Mucosa of descending colon (tissue), 3 donors: ENCODE data around the gene ISCA1. TPM values are rescaled to one million over a fixed set of nuclear protein-coding genes. Genes with fewer than 3 reads are reported as not detected.

Experiments used
- ATAC-seq: fragments of 200-7000 bp; cut with Tn5 transposase; one replicate; pipeline ENCODE4 v1.9.1; 2020; ENCODE audit warnings: mild to moderate bottlenecking, moderate library complexity
- DNase-seq, 3 donors: peaks; one replicate each; pipeline ENCODE4 v3.0.0-alpha.2; 2020
- H3K36me3 ChIP-seq: fragments of 200-600 bp; one replicate; pipeline ENCODE4 v1.8.0; 2021; ENCODE audit warnings: low read depth, mild to moderate bottlenecking
- H3K4me1 ChIP-seq: fragments of 200-600 bp; one replicate; pipeline ENCODE4 v1.8.0; 2021; ENCODE audit warnings: low read depth, mild to moderate bottlenecking
- H3K4me3 ChIP-seq: fragments of 200-600 bp; one replicate; pipeline ENCODE4 v1.8.0; 2021; ENCODE audit warnings: mild to moderate bottlenecking
- H3K9me3 ChIP-seq: fragments of 200-600 bp; one replicate; pipeline ENCODE4 v1.8.0; 2021; ENCODE audit warnings: mild to moderate bottlenecking
- intact Hi-C, 2 donors: fragments of 100-400 bp; cut with DNase I in 1 of 2; cut with micrococcal nuclease in 1 of 2; formaldehyde crosslinking; loops; one replicate each; pipeline versions ENCODE4 v1.11.0 to v1.11.1; 2022; cut with DNase I, micrococcal nuclease
- total RNA-seq, 3 donors: library from RNA; stranded (reverse); fragmentation: NEBNext Ultra II Directional in 2 of 3; extraction: Animal tissue kit (Norgen Biotek cat#: 25700) in 2 of 3; gene quantifications; one replicate each; pipeline versions ENCODE4 v1.2.1 to v1.2.4, GENCODE V29; 2021 to 2023
- TF ChIP-seq, protein P1 (sequence below): fragments of 200-600 bp; IDR thresholded peaks from one replicate; pipeline ENCODE4 v1.8.0; 2022; ENCODE audit warnings: antibody characterized with exemption, mild to moderate bottlenecking
- donor health status: DM: no; HTN: no; CAD: no; lungs with moderate emphysema.
- donor health status: DM: no; HTN: no; CAD: no.
- donor health status: DM: no; HTN: yes; CAD: no.

Gene ISCA1
- total RNA-seq, 3 donors from 2014 or later: 24.1 to 36.6 (median 31.4) TPM

DNA sequence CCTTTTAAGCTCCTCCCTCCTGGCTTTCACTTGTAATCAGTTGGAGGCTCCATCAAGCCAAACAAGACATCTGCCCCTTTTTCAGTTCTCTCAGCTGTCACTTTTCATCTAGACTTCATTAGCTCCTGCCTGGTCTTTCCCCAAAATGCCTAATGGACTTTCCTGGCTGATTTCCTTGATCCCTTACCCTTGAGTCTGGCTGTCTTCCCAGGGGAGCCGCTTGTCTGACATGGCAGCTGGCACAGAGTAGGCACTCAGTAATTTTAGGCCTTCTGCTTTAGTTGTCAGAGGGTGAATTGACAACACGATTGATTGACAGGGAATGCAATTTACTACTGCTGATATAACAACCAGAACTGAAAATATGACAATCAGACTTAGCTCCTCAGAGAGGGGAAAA is 24.9 kb downstream of the ISCA1 start:
- ATAC-seq: no peak
- intact Hi-C loops: no loop called here
- TF ChIP-seq, protein P1, sequence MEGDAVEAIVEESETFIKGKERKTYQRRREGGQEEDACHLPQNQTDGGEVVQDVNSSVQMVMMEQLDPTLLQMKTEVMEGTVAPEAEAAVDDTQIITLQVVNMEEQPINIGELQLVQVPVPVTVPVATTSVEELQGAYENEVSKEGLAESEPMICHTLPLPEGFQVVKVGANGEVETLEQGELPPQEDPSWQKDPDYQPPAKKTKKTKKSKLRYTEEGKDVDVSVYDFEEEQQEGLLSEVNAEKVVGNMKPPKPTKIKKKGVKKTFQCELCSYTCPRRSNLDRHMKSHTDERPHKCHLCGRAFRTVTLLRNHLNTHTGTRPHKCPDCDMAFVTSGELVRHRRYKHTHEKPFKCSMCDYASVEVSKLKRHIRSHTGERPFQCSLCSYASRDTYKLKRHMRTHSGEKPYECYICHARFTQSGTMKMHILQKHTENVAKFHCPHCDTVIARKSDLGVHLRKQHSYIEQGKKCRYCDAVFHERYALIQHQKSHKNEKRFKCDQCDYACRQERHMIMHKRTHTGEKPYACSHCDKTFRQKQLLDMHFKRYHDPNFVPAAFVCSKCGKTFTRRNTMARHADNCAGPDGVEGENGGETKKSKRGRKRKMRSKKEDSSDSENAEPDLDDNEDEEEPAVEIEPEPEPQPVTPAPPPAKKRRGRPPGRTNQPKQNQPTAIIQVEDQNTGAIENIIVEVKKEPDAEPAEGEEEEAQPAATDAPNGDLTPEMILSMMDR: no peak

DNA sequence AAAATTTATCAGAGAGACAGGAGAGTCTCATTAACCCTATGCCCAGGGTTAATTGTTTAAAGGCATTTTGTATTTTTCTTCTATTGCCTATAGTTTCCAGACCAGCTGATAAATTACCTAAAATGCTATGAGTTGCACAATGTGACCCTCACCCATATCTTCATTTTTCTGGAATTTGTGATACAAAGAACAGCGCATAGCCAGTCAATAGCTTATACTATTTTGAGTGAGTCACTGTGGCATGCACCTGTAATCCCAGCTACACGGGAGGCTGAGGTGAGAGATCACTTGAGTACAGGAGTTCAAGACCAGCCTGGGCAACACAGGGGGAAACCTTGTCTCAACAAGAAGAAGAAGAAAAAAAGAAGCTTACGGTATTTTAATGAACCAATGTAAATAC is 25.7 kb downstream of the ISCA1 start:
- intact Hi-C loops: no loop called here
- no peak overlapping the region for H3K4me3 ChIP-seq
- H3K4me1 ChIP-seq: no peaks in the 10 kb centered on the region
- H3K9me3 ChIP-seq: peaks cover 4% of the 10 kb centered on the region
- ATAC-seq (no peak), DNase-seq (no peak)
- TF ChIP-seq, protein P1: no peak
- no peaks in the 10 kb centered on the region for H3K36me3 ChIP-seq

More for the DNA sequence above, 24.9 kb downstream of the ISCA1 start:
- Histone ChIP-seq H3K4me3 (no peak overlapping the region), H3K9me3 (peaks cover 4% of the 10 kb centered on the region), H3K36me3 (no peaks in the 10 kb centered on the region), H3K4me1 (no peaks in the 10 kb centered on the region)
- no peak for DNase-seq

DNA sequence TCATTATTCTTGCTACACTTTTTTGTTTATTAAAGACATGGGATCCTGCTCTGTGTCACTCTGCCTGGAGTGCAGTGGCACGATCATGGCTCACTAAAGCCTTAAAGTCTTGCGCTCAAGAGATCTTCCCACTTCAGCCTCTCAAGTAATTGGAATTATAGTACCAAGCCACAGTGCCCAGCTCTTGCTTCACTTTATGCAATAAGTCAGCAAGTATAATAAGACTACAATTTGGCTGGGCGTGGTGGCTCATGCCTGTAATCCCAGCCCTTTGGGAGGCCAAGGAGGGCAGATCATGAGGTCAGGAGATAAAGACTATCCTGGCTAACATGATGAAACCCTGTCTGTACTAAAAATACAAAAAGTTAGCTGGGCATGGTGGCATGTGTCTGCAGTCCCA is 28.8 kb downstream of the ISCA1 start:
- peaks cover 4% of the 10 kb centered on the region for H3K9me3 ChIP-seq
- intact Hi-C loops: no loop called here
- TF ChIP-seq, protein P1: no peak
- H3K4me1 ChIP-seq: no peaks in the 10 kb centered on the region
- H3K4me3 ChIP-seq: no peak overlapping the region
- no peaks in the 10 kb centered on the region for H3K36me3 ChIP-seq
- ATAC-seq (no peak), DNase-seq (no peak)

DNA sequence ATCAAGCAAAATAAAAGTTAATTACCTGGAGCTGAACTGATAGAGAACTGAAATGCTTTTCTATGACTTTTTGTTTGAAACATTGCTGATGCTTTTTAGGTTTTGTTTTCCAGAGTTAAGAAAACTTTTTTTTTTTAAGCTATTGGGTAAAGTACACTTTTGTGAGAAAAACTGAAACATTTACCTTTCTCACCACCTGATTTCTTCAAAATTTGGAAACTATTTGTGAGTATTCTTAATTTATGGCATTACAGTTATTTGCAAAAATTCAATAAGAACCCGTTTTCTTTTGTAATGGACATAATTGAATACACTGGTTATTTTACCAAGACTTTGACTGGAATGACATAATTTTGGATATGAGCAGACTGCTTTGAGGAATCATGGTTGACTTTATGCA is 29.5 kb downstream of the ISCA1 start:
- intact Hi-C loops: no loop called here
- Histone ChIP-seq H3K36me3 (no peaks in the 10 kb centered on the region), H3K4me1 (no peaks in the 10 kb centered on the region), H3K4me3 (no peak overlapping the region), H3K9me3 (peaks cover 4% of the 10 kb centered on the region)
- ATAC-seq (no peak), DNase-seq (no peak)
- TF ChIP-seq, protein P1: no peak

DNA sequence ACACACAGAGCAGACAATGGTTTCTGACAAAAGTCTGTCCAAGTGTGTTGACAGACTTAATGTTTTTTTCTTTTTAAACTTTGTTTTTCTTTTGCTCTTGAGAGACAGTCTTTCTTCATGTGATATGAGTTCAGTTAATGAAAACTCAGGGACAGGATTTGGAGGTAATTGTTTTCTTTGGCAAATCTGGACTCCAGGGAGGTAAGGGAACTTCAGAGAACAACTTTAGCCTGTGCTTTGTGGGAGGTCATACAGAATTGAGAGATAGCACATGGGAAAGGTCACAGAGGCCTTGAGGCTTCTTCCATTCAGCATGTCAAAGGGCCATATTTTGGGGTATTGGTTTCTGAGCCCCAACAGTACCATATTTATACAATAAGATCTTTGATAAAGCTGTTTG is 32.2 kb downstream of the ISCA1 start:
- no peaks in the 10 kb centered on the region for H3K4me1 ChIP-seq

More for the DNA sequence above, 32.2 kb downstream of the ISCA1 start:
- TF ChIP-seq, protein P1: no peak
- Histone ChIP-seq H3K36me3 (no peaks in the 10 kb centered on the region), H3K9me3 (peaks cover 4% of the 10 kb centered on the region), H3K4me3 (no peak overlapping the region)
- DNase-seq (no peak), ATAC-seq (no peak)
- intact Hi-C loops: no loop called here
